GM21723 (cell line): ENCODE results near the gene RNF39.
A peak's percentile ranks its signal among the peaks of the same experiment; 100 is the strongest.

Experiments used
- ATAC-seq: cut with Tn5 transposase; IDR thresholded peaks from one replicate; pipeline ENCODE4 v1.9.1; 2021; ENCODE audit warnings: mild to moderate bottlenecking, moderate library complexity; ENCODE audit not compliant: unreplicated experiment

The RNF39 gene

DNA sequence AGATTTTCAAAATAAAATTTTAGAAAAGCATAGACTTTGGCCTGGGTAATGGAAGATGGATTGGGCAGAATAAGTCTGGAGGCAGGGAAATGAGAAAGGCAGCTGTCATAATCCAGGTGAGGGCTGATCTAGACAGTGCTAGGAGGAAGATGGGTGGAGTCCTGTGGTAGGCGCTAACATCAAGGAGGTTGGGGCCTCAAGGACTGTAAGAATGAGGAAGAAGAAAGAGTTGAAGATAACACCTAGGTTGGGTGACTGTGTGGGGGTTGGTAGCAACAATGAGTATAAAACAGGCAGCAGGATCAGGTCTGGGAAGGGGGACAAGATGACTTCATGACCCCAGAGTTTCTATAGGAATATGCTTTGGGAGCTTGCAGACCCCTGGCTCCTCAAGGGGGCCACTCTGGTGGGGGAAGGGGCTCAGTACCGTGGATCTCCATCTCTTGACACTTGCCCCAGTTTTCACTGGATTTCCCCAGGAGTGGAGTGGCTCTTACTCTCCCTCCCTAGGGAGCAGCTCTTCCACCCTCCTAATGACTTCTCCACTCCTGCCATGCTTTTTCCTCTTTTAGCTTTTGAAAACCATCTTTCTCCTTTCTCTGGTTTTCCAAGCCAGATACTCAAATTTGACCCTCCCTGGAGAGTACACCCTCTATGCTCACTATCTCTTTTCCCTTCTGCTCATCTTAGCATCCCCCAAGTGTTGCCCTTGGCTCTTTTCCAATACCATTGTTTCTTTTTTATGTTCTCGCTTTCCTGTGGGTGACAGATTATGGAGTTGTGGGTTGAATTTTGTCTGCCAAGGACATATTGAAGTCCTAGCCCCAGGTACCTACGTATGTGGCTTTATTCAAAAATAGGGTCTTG lies 22.6 kb upstream of the RNF39 start:
- ATAC-seq: no peak

DNA sequence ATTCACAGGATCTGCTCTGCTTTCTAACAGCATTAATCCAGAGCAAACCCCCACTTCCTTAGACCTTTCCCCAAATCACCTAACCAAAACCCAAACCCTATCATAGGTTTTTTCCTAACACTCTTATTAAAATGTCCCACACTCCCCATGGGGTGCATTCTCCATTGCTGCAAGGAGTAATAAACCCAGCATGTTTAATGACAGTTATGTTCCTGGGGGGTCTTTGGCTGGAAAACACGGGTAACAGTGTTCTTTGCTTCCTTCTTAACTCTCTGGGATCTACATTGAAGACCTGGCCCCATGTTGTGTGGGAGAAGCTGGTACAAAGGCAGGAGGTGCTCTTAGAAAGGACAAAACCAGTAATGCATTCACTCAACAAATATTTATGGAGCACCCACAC lies 21.3 kb upstream of the RNF39 start:
- no peak for ATAC-seq

DNA sequence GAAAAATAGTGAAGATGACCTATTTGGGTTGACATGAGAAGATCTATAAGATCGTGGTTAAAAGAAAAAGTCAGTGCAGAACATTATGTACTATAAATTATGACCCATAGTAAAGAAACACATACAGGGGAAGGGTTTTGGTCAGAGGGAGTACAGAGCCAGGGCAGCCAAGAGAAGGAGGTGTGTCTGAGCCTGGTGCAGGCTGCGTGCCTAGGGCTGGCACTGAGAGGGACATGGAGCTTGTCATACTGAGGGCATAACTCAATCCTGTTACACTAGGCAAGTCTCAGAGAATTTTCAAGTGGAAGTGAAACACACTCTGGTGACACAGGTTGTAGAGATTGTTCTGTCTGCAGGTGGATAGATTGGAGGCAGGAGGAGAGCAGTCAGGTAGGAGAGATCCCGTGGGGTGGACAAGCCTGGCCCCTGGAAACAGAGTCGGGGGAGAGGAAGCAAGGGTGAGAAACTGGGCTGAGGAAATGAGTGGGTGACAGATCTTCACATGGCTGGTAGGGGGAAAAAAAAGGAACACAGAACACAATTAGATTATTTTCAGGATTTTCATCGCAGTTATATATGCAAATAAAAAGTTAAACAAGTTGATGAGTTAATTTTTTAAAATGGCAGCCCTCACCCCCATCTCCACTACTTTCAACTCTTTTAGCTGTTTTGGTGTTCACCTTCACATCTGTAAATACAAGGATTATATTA lies 18.5 kb upstream of the RNF39 start:
- ATAC-seq: no peak

DNA sequence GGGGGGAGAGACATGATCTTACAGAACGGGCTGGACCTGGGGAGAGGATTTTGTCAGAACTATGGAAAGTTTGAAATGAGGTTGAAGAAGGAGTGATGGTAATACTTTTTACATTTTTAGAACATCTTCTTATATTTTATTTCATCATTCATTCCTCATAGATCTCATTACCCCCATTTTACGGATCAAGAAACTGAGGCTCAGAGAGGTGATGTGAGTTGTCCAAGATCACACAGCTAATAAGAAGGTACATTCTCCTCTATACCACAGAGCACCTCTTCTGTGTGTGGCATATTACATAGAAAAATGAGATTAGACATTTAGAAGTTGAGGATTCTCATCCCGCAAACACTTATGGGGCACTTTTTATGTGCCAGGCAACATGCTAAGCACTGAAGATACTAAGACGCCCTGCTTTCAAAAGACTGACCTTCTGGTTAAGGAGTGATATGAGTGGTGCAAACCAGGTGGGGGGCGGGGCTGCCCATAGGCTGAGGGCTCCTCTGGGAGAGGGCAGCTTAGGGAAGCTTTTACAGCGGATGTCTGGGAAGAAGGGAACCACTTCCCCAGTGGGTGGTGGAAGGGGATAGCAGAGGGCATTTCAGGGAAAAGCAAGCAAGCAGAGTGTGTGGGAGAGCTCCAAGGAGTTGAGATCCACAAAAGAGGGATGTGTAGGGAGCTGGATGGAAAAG lies 17.4 kb upstream of the RNF39 start:
- ATAC-seq: no peak

DNA sequence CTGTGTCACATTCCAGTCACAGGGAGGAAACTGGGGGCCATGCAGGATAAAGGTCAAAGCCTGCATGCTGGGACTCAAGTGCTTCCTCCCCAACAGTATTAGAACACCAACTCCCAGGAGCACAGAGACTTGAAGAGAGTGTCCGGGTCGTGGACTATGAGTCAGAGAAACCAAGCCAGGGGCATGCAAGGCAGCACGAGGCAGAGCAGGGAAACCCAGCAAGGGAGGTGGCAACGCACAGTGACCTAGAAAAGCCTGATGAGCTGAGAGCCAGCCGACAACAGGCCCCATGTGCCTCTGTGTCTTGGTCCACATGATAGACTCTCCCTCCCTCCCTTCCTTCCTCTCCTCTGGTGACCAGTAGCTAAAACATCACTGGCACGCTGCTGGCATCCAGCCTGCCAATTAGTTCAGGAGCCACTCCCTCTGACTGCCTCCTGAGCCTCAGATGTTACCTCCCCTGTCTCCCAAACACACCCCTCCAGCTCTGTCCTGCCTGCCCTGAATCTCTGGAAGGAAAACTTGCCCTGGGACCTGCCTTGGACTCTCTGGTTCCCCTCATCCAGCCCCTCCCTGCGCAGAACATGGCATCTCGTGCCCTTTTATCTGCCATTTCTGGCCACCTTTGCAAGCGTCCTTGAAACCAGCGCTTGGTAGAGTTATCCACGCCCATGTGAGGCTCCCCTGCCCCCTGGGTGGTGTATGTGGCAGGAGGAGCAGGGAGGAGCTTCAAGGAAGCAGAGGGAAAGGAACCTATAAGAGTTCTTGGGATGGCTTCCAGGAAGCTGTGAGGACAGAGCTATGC lies 16.2 kb upstream of the RNF39 start:
- no peak for ATAC-seq

DNA sequence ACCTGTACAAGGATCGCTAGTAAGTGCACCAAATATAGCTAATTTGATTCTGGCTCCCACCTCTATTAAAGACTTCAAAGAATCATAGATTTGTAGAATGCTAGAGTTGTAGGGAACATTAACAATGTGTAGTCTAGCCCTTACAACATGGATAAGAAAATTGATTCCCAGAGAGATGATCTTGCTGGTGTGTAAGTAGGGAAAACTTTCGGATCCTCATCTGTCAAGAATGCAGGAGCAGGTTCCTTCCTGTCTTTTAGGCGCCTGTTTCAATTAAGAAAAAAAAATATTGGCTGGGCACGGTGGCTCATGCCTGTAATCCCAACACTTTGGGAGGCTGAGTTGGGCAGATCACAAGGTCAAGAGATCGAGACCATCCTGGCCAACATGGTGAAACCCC lies 12.3 kb upstream of the RNF39 start:
- no peak for ATAC-seq

DNA sequence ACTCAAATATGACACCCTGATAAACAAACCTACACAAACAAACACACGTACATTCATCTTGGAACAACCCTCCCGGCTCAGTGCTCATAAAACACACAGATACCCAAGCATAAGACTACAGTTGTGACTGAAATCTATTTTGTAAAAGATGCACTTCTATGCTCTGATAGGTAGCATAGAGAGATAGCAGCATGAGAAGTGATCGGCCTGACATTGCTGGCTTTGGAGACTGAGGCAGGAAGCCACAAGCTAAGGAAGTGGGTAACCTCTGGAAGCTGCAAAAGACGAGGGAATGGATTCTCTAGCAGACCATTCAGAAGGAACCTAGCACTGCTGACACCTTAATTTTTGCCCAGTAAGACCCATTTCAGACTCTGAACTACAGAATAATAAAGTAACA lies 1.6 kb upstream of the RNF39 start:
- no peak for ATAC-seq

DNA sequence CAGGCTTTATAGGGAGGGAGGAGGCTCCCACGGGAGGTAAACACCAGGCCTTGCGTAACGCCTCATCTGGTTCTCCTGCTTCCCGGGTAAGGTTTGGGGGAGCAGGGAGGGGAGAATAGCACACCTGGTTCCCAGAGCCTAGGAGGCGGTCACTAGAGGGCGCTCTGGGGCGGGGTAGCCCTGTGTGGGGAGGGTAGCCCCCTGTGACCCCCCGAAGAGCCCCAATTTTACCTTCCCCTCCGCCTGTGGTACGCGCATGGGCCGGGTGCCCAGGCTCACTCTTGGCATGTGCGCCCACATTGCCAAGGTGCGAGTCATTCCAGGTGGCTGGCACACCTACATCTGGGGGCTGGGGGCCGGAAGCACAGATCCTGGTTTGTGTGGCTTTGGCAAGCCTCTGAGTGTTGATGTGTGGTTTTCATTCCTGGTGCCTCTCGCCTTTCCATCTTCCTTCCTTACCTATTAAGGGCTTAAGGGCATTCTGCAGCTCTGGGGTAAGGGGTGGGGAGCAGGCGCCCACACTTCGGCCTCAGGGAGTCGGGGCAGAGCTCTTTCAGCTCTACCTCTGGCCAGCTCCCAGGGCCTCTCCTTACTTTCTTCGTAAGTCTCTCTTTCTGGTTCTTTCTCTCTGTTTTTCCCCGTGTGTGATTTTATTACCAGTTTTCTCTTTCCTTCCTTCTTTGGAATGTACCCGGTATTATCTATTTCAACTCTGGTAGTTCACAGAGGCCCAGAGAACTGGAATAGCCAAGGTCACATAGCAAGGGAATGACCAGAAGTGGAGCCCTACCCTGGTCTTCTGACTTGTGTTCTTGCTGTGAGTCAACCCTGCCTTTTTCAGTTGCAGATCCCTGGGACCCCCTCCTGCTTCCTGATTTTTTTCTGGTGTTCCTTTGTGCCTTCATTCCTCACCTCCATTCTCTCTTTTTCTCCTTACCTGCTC lies 492 bp upstream of the RNF39 start:
- no peak for ATAC-seq

DNA sequence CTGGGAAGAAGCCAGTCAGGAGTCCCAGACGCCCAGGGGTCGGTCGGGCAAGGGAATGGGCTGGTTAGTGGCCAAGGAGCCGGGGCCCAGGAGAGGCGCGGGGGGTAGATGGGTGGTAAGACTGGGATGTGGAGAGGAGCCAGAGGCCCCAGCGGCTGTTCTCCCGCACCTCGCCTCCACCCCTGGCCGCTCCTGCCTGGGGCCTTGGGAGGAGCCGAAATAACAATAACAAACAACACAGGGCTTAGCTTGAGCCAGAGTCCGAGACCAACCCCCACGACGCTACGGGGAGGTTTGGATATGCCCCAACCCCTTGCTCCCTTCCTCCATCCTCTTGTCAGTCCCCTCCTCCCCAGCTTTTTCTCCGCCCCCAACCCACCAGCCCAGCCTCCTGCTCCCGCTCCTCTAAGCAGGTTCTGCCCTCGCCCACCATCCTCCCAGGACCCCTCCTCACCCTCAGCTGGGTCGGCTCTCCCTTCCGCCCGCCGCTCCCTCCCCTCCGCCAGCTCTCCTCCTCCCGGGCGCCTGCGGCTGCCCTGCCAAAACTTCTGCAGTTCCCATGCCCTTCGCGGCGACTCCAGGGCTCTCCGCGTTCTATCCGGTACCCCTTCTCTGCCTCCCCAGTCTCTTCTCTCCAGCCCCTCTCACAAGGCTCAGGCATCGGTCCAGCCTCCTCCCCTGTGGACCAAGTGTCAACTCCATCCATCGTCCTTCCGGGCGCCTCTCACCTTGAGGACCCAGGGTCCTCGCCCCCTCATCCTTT lies 1.1 kb downstream of the RNF39 start:
- no peak for ATAC-seq

DNA sequence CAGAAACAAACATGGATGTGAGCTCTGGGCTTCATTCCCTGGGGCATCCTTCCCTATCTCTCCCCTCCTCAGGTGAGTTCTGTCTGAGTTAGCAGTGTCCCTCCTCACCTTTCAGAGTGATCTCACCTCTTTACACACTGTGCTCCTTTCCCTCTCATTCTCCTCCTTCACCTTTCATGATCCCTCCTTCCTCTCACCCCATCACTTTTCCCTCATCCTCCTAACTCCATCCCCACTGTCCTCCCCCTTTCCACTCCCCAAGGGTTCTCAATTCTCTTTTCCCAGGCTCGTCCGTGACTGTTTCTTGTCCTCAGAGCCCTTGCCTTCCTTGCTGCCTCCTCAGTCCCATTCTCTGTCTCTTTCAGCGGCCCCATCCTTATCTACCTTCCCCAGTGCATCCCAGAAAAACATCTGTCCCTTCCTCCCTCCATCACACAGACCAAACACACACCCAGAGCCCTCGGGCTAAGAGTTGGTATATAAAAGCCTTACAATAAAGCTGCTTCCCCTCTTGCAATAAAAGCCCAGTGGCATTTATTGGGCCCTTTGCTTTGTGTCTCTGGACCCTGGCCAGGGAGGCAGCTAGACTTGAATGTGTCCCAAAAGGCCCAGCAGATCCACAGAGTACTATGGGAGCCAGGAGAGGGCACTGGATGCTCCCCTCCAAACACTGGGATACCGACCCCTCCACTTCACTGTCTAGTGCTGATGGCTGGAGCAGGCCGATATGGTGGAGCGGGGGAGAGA lies 1.9 kb downstream of the RNF39 start:
- ATAC-seq: no peak

DNA sequence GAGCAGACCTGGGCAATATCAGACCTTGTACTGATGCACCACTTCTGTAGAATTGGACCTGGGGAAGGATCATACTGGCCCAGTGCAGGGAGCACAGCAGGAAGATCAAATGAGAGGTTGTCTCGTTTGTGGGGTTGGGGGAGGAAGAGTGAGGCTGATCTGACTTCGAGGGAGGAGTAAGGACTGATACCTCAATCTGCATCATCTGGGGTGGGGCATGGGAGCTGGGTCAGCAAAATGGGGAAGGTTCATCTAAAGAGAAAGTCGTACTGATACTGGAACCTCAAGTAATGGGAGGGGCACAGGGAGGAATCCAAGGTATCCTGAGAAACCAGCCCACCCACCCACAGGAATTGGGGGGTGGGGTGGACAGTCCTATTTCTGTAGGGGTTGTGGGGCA lies 3.7 kb downstream of the RNF39 start:
- ATAC-seq: no peak

DNA sequence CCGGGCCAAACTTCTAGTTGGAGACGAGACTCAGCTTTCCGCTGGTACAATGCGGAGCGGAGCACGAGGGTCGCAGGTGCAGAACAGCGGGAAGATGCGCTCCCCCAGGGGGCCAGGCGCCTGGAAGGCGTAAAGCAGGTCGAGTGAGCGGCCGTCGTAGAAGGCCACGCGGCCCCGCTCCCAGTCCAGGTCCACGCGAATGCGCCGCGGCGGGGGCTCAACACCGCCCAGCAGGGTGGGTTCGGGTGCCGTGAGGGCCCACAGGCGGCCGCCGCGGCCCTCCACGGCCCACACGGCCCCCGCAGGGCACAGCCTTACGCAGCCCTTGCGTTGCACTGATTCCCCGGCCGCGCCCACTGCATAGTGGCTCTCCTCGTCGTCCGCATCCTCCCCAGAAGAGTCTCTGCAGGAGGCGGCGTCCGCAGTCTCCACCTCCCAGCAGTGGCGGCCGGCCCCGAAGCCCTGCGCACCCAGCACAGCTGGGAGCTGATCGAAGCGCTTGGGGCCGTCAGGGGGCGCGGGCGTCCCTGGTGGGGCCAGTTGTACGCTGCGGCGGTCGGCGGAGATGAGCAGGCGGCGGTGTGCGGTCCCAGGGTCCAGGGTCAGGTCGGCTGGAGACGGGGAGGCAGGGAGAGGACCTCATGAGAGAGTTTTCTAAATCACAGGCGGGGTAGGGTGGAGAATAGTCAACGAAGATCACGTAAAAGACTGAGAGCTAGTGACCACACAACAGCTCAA lies 4.3 kb downstream of the RNF39 start:
- ATAC-seq: no peak

DNA sequence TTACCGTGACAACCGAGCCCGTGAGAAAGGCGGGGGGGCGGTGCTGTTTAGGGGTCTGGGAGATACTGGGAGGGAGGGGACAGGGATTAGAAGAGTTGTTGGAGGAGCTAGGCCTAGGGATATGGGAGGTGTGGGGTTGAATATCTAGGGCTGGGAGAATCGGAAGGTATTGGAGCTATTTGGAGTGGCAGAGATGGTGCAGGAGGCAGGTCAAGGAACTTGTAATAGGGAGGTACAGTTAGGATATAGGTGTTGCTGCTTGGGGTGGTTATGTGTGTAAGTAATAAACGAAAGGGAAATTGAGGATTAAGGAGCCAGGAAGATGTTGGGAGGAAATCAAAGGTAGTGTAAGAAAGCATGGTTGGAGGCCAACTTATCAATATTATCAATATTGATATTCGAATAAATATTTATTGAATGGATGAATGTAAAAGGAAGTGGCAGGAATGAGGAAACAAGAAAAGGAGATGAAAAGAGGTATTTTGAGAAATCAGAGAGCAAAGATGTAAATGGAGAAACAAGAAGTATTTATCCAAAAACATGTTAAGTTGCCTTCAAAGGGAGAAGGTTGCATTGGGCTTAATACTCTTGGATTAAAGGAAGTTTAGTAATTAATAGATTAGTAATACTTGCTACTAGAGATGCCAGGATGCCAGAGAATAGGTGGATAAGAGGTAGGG lies 8.0 kb downstream of the RNF39 start:
- no peak for ATAC-seq

DNA sequence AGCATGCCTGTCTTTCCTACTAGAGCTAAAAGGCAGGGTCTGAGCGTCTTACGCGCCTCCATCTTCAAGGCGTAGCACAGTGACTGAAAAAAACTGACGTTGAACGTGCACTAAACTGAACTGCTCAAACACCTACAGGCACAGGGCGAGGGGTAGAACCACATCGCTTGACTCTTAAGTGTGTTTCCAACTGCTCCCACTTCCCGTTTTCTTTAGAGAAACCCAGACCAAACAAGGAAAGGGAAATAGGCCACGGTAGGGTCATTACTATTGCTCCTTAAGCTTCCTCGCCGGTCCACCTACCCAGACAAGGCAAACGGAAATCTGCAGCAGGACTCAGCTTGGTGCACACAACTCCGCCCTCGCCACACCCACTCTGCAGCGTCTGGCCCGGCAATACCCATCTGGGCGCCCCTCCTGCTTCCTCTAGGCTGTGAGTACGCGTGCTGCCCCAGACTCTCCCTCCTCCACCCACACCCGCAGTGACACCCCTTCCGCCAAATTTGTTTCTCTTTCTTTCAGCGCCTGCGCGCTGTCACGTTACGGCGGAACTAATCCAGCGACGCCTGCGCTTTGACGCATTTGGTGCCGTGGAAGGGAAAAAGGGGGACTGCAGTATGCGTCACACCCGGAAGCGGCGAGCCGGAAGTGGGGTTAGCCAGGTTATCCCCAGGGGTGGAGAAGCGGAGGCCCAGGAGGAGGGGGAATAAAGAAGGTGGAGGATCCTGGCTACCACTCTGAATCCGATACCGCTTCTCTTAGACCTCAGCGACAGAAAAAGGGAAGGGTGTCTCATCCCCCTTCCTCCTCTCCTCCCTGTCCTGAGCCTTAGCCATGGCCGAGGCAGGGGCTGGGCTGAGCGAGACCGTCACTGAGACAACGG lies 8.8 kb downstream of the RNF39 start, which contains the start of gene PPP1R11:
Gene PPP1R11, plus strand, starts transcription at position 622 of the 883 bp plus-strand sequence. Its CDS starts 213 bp downstream, at position 835.
- ATAC-seq: peak; percentile 93

DNA sequence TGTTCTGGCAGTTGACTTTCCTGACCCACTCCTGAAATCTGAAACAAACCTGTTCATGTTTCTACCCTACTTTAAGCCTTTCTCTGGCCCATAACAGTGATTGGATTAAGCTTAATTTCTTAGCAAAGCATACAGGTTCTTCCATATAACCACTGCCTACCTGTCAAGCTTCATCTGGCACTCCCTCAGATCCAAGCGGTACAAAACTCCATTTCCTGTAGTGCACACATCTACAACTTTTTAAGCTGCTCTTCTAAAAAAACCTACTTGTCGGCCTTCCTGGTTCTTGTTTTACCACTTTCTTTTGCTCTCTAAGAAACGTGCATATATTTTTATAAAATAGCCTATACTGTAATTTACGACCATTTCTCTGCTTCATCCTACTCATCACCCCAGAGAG lies 9.5 kb downstream of the RNF39 start:
- no peak for ATAC-seq

DNA sequence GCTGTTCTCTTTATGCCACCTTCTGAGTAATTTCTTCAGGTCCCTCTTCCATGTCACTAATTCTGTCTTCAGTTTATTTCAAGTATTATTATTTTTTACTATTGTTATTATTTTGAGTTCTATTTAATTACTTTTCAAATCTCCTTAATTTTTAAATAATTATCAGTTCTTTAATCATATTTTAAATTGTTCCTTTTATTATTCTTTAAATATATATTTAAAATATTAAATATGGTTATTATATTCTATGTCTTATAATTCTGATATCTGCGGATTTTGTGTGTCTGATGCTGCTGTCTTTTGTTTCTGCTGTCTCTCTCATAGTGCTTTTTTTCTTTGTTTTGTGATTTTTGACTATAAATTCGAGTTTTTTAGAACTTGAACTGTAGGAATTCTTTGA lies 12.3 kb downstream of the RNF39 start:
- no peak for ATAC-seq
